GM13976 (cell line): ENCODE data around the gene ADGRB2.

Source experiments
- DNase-seq: peaks from one replicate; pipeline ENCODE4 v3.0.0; 2012; ENCODE audit warnings: low spot score
- in situ Hi-C: fragments of 300-500 bp; cut with MboI; formaldehyde crosslinking; loops from one replicate; pipeline ENCODE4 v1.12.0; 2022; ENCODE audit warnings: low sequenced_read_pairs, mixed read lengths, inconsistent platforms; ENCODE audit not compliant: unreplicated experiment
- TF ChIP-seq, protein P1 (sequence below): IDR thresholded peaks from 2 replicates; pipeline ENCODE4 v1.5.1; 2012; ENCODE audit warnings: borderline replicate concordance, mild to moderate bottlenecking; ENCODE audit not compliant: insufficient read depth; ENCODE audit errors: extremely low read depth, missing control alignments, control extremely low read depth

ADGRB2 gene

DNA sequence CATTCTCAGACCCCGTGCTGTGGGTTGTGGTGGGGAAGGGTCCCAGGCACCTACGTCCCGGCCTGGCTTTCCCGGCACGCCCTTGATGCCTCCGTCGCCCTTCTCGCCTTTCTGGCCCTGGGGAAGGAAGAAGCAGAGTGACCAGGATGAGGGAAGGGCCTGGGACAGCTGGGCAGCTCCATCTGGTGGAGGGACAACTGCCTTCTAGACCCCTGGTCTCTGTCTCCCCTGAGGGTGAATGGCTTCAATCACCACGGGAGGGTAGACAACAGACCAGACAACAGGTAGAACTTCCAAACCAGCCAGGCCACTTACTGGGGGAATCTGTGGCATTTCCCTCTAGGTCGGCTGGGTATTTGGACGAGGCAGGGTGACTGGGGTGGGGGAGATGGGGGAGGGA lies 72.2 kb downstream of the ADGRB2 start:
- TF ChIP-seq, protein P1, sequence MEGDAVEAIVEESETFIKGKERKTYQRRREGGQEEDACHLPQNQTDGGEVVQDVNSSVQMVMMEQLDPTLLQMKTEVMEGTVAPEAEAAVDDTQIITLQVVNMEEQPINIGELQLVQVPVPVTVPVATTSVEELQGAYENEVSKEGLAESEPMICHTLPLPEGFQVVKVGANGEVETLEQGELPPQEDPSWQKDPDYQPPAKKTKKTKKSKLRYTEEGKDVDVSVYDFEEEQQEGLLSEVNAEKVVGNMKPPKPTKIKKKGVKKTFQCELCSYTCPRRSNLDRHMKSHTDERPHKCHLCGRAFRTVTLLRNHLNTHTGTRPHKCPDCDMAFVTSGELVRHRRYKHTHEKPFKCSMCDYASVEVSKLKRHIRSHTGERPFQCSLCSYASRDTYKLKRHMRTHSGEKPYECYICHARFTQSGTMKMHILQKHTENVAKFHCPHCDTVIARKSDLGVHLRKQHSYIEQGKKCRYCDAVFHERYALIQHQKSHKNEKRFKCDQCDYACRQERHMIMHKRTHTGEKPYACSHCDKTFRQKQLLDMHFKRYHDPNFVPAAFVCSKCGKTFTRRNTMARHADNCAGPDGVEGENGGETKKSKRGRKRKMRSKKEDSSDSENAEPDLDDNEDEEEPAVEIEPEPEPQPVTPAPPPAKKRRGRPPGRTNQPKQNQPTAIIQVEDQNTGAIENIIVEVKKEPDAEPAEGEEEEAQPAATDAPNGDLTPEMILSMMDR, result no peak
- in situ Hi-C loops, result no loop called here
- DNase-seq, result no peak

DNA sequence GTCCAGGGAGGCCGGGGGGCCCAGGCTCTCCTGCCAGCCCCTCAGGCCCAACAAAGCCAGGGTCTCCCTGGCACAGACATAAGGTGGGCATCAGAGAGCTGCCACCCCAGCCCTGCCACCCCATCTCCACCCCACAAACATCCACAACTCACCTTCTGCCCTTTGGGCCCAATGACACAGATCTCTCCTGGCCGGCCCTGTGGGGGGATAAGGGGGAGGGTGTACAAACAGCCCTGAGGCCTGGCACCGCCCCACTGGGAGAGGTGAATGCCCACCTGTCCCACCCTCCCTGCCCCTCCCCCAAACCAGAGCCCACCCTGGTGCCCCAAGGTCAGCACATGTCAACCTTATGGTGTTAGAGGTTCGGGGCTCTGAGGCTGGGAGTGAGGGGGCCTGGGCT lies 72.7 kb downstream of the ADGRB2 start:
- in situ Hi-C loops, result no loop called here
- TF ChIP-seq, protein P1, result no peak
- no peak for DNase-seq

DNA sequence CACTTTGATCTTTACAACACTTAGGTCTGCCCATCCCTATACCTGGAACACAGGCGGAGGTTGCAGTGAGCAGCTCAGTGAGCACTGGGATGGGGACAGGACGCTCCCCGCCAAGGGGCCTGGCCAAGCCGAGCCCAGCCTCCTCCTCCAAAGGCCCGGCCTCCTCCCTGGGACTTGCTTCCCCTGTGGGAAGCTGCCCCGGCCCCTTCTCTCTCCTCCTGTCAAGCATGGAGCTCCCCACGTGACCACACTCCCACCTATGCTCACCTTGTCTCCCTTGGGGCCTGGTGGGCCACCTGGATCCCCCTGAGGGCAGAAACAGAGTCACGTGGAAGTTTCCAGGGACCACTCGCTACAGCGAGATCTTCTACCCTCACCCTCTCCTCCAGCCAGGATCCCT lies 73.2 kb downstream of the ADGRB2 start:
- in situ Hi-C loops, result no loop called here
- TF ChIP-seq, protein P1, result no peak
- DNase-seq, result no peak

DNA sequence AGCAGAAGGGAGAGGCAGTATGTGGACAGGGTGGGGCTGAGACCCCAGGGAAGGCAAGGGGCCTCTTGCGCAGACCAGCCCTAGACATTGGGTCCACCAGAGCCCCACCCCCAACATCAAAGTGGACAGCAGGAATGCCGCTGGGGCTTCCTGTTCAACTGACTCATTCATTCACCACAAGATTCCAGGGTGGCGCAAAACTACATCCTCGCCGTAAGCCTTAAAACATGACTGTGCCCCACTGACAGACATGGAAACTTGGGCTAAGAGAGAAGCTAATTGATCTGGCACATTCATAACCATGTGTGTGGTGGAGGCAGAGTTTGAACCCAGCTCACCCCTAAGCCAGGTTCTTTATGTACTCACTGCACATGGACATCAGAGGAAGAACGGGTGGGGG lies 74.3 kb downstream of the ADGRB2 start:
- no peak for DNase-seq
- TF ChIP-seq, protein P1, result no peak

DNA sequence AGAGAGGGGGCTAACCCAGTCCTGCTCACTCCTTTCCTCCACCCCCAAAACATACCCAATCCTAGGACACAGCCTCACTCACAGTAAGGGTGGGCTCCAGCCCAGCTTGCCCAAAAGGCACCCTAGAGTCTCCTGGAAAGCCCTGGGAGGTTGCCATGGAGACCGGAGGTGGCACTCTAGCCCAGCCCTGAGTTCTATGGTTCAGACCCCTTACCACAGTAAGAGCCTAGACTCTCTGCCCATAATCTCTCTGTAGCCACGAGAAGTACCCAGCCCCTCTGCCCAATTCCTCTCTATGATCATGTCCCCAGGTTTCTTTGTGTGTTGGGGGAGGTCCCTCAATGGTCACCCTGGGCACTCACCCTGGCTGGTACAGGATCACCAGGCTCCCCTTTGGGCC lies 74.8 kb downstream of the ADGRB2 start:
- TF ChIP-seq, protein P1, result no peak
- in situ Hi-C loops, result no loop called here
- DNase-seq, result no peak

More for the DNA sequence above, 74.3 kb downstream of the ADGRB2 start:
- in situ Hi-C loops, result no loop called here

DNA sequence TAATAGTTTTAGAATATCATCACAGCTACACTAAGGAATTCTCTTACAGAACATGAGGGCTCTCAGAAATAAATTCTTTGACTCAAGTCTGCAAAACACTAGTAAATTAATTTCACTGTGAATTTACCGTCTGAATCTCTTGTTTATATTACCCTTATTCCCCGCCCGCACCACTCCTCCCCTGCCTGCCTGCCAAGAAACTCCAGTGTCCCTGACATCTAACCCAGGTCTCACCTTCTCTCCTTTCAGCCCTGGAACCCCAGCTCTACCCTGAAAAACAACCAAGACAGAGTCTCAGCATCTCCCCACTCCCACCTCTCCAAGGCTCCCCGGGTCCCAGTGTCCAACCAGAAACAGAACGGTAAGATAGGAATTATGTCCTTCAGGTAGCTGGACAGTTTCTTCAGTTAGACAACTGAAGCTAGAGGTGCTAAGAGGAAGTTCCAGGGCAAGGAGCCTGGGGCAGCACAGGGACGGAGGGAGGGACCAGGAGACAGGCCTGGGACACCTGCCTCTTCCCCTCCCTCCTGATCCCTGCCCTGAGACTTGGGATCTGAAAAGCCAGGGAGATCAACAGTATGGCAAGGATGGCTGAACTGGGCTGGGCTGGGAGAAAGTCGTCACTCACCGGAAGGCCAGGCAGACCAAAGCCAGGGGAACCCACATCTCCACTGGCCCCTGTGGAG lies 75.8 kb downstream of the ADGRB2 start:
- in situ Hi-C loops, result no loop called here
- TF ChIP-seq, protein P1, result no peak
- DNase-seq, result no peak
